ENCODE data around the gene SBF2.

SBF2 gene

GRCh38 chr11:10122326-10123197, 171.5 kb downstream of the SBF2 start:
- no peak for TF ChIP-seq POLR2AphosphoS5 (IDR thresholded peaks at IDR 0.05; ENCODE audit: low read depth)
- TF ChIP-seq REST (IDR thresholded peaks at IDR 0.05; ENCODE audit: insufficient replicate concordance, low read depth): no peak
- no peak for TF ChIP-seq CTCF (IDR thresholded peaks at IDR 0.05; ENCODE audit: insufficient read depth, low read length)
- no peak for TF ChIP-seq SPI1 (IDR thresholded peaks at IDR 0.05; ENCODE audit: borderline replicate concordance, low read depth)
- no peak for TF ChIP-seq GABPA (IDR thresholded peaks at IDR 0.05; ENCODE audit: low read depth)
- H3K27ac ChIP-seq (replicated peaks): no peak overlapping the region
- no peak overlapping the region for H3K4me3 ChIP-seq (replicated peaks; ENCODE audit: insufficient read depth, low read length)
- peak in 1 of 2 experiments; percentile 42 for DNase-seq (ENCODE audit: low read depth in 1 of 2, low spot score in 1 of 2)
- no peaks in the 10 kb centered on the region for H3K27me3 ChIP-seq (ENCODE audit: insufficient read depth, poor library complexity, severe bottlenecking)

- TF ChIP-seq SPI1 (IDR thresholded peaks at IDR 0.05; ENCODE audit: borderline replicate concordance, low read depth): no peak
- no peak for TF ChIP-seq POLR2AphosphoS5 (IDR thresholded peaks at IDR 0.05; ENCODE audit: low read depth)
- no peak for TF ChIP-seq CTCF (IDR thresholded peaks at IDR 0.05; ENCODE audit: insufficient read depth, low read length)
- TF ChIP-seq GABPA (IDR thresholded peaks at IDR 0.05; ENCODE audit: low read depth): no peak
- no peaks in the 10 kb centered on the region for H3K27me3 ChIP-seq (ENCODE audit: insufficient read depth, poor library complexity, severe bottlenecking)
- H3K27ac ChIP-seq (replicated peaks): no peak overlapping the region
- no peak for DNase-seq (ENCODE audit: low read depth in 1 of 2, low spot score in 1 of 2)
- H3K4me3 ChIP-seq (replicated peaks; ENCODE audit: insufficient read depth, low read length): no peak overlapping the region
Measured at GRCh38 chr11:10118865-10119264, 175.2 kb downstream of the SBF2 start.

- TF ChIP-seq REST (IDR thresholded peaks at IDR 0.05; ENCODE audit: insufficient replicate concordance, low read depth) (no peak), SPI1 (IDR thresholded peaks at IDR 0.05; ENCODE audit: borderline replicate concordance, low read depth) (no peak), GABPA (IDR thresholded peaks at IDR 0.05; ENCODE audit: low read depth) (no peak), CTCF (IDR thresholded peaks at IDR 0.05; ENCODE audit: insufficient read depth, low read length) (no peak), POLR2AphosphoS5 (IDR thresholded peaks at IDR 0.05; ENCODE audit: low read depth) (no peak)
- Histone ChIP-seq H3K27me3 (ENCODE audit: insufficient read depth, poor library complexity, severe bottlenecking) (no peaks in the 10 kb centered on the region), H3K4me3 (replicated peaks; ENCODE audit: insufficient read depth, low read length) (no peak overlapping the region), H3K27ac (replicated peaks) (no peak overlapping the region)
- DNase-seq (ENCODE audit: low read depth in 1 of 2, low spot score in 1 of 2): no peak
Measured at GRCh38 chr11:10117709-10118351, 176.2 kb downstream of the SBF2 start.
